GM23338 (cell line): ENCODE results near the gene PANK4. TPM values are rescaled to one million over a fixed set of nuclear protein-coding genes. Genes with fewer than 3 reads are reported as not detected.

Experiments used
- ATAC-seq: fragments of 200-7000 bp; cut with Tn5 transposase; 3 replicates; pipeline ENCODE4 v1.9.1; 2020
- DNase-seq: peaks from one replicate; pipeline ENCODE4 v3.0.0-alpha.2; 2015; ENCODE audit warnings: low spot score
- H2AFZ ChIP-seq: fragments of 200-600 bp; sonication (generic); 2 replicates; pipeline ENCODE4 v1.8.0; 2016; ENCODE audit warnings: antibody characterized with exemption, mild to moderate bottlenecking, moderate library complexity
- H3F3A ChIP-seq: fragments of 200-600 bp; sonication (generic); replicated peaks from 2 replicates; pipeline ENCODE4 v1.8.0; 2017; ENCODE audit warnings: antibody characterized with exemption, mixed run types, low read depth
- H3K27ac ChIP-seq: fragments of 200-600 bp; sonication (generic); 2 replicates; pipeline ENCODE4 v1.6.1; 2016; ENCODE audit warnings: low read depth
- H3K27me3 ChIP-seq: fragments of 200-600 bp; sonication (generic); 2 replicates; pipeline ENCODE4 v1.8.0; 2016; ENCODE audit warnings: mild to moderate bottlenecking, mixed run types, moderate library complexity; ENCODE audit not compliant: insufficient read depth
- H3K36me3 ChIP-seq: fragments of 200-600 bp; sonication (generic); 2 replicates; pipeline ENCODE4 v1.8.0; 2016; ENCODE audit warnings: mild to moderate bottlenecking; ENCODE audit not compliant: insufficient read depth
- H3K4me1 ChIP-seq: fragments of 200-600 bp; sonication (generic); 2 replicates; pipeline ENCODE4 v1.8.0; 2016; ENCODE audit warnings: mild to moderate bottlenecking, moderate library complexity; ENCODE audit not compliant: insufficient read depth
- H3K4me2 ChIP-seq: fragments of 200-600 bp; sonication (generic); 2 replicates; pipeline ENCODE4 v1.7.1; 2017; ENCODE audit warnings: mixed run types
- H3K4me3 ChIP-seq: fragments of 200-600 bp; sonication (generic); 2 replicates; pipeline ENCODE4 v1.6.1; 2016; ENCODE audit warnings: mixed run types
- H3K79me2 ChIP-seq: fragments of 200-600 bp; sonication (generic); replicated peaks from 2 replicates; pipeline ENCODE4 v1.8.0; 2017; ENCODE audit warnings: mild to moderate bottlenecking; ENCODE audit not compliant: insufficient read depth
- H3K9me2 ChIP-seq: fragments of 200-600 bp; sonication (generic); 2 replicates; pipeline ENCODE4 v1.8.0; 2017; ENCODE audit not compliant: insufficient read depth
- H4K20me1 ChIP-seq: fragments of 200-600 bp; sonication (generic); replicated peaks from 2 replicates; pipeline ENCODE4 v1.8.0; 2017; ENCODE audit warnings: mild to moderate bottlenecking; ENCODE audit not compliant: insufficient read depth
- H3K27ac Mint-ChIP-seq: 2 replicates; pipeline ENCODE4 v1.8.0; 2020; ENCODE audit warnings: inconsistent platforms, mild to moderate bottlenecking, moderate library complexity, mixed read lengths
- H3K27me3 Mint-ChIP-seq: 3 replicates; pipeline ENCODE4 v1.8.0; 2022; ENCODE audit warnings: low read depth, mild to moderate bottlenecking, moderate library complexity, mixed read lengths, inconsistent platforms; ENCODE audit not compliant: insufficient read depth, poor library complexity
- H3K36me3 Mint-ChIP-seq: 3 replicates; pipeline ENCODE4 v1.8.0; 2021; ENCODE audit warnings: low read depth, mild to moderate bottlenecking, inconsistent platforms, moderate library complexity, mixed read lengths
- H3K4me1 Mint-ChIP-seq: 3 replicates; pipeline ENCODE4 v1.8.0; 2020; ENCODE audit warnings: mild to moderate bottlenecking, inconsistent platforms, mixed read lengths
- H3K4me3 Mint-ChIP-seq: 3 replicates; pipeline ENCODE4 v1.8.0; 2021; ENCODE audit warnings: moderate library complexity, mild to moderate bottlenecking, inconsistent platforms, mixed read lengths
- H3K9me3 Mint-ChIP-seq: 3 replicates; pipeline ENCODE4 v1.8.0; 2020; ENCODE audit warnings: moderate library complexity, mild to moderate bottlenecking, inconsistent platforms, mixed read lengths
- CREB1 ChIP-seq: fragments of 250-450 bp; sonication (Bioruptor Pico); IDR thresholded peaks from 2 replicates; pipeline ENCODE4 v1.5.0; 2020; ENCODE audit warnings: low read depth, mild to moderate bottlenecking, moderate library complexity
- CTCF ChIP-seq, 2 experiments: fragments of 200-600 bp in 1 of 2; sonication (generic) in 1 of 2; conservative IDR thresholded peaks; 2 replicates each; pipeline versions ENCODE4 v1.5.1 to v1.6.1; 2016 to 2017; ENCODE audit warnings: antibody characterized with exemption in 2 of 2, low read depth in 2 of 2, mild to moderate bottlenecking in 2 of 2, moderate library complexity in 1 of 2
- ETS1 ChIP-seq: IDR thresholded peaks from 2 replicates; pipeline ENCODE4 v1.6.1; 2016; ENCODE audit warnings: antibody characterized with exemption
- EZH2 ChIP-seq: fragments of 200-600 bp; sonication (generic); IDR thresholded peaks from one replicate; pipeline ENCODE4 v1.8.0; 2017; ENCODE audit warnings: antibody characterized with exemption, mild to moderate bottlenecking, low read depth; ENCODE audit not compliant: unreplicated experiment
- EZH2phosphoT487 ChIP-seq: fragments of 200-600 bp; sonication (generic); IDR thresholded peaks from one replicate; pipeline ENCODE4 v1.8.1; 2018; ENCODE audit warnings: antibody characterized with exemption; ENCODE audit not compliant: unreplicated experiment
- JUNB ChIP-seq: IDR thresholded peaks from one replicate; pipeline ENCODE4 v1.6.1; 2016; ENCODE audit warnings: antibody characterized with exemption; ENCODE audit not compliant: unreplicated experiment
- NANOG ChIP-seq: IDR thresholded peaks from 2 replicates; pipeline ENCODE4 v1.6.1; 2016; ENCODE audit warnings: antibody characterized with exemption, borderline replicate concordance
- POLR2AphosphoS5 ChIP-seq: IDR thresholded peaks from 2 replicates; pipeline ENCODE4 v1.6.1; 2016; ENCODE audit warnings: antibody characterized with exemption, low read depth
- REST ChIP-seq: IDR thresholded peaks from one replicate; pipeline ENCODE4 v1.6.1; 2018; ENCODE audit warnings: antibody characterized with exemption; ENCODE audit not compliant: unreplicated experiment
- STAT1 ChIP-seq: IDR thresholded peaks from one replicate; pipeline ENCODE4 v1.6.1; 2016; ENCODE audit warnings: antibody characterized with exemption; ENCODE audit not compliant: unreplicated experiment
- ZNF331 ChIP-seq: fragments of 250-450 bp; sonication (Bioruptor Pico); IDR thresholded peaks from 2 replicates; pipeline ENCODE4 v1.5.0; 2020; ENCODE audit warnings: low read depth, mild to moderate bottlenecking, moderate library complexity
- ZNF462 ChIP-seq: fragments of 250-450 bp; sonication (Bioruptor Pico); IDR thresholded peaks from 2 replicates; pipeline ENCODE4 v1.5.0; 2020; ENCODE audit warnings: mild to moderate bottlenecking, moderate library complexity
- polyA plus RNA-seq: library from polyadenylated mRNA; unstranded; fragments of >200 nt; fragmentation: Nextera tagmentation; extraction: Ambion mirVana; gene quantifications from 2 replicates; pipeline ENCODE4 v1.2.1, GENCODE V29; 2016
- total RNA-seq: library from RNA; depleted of rRNA; stranded (reverse); fragments of >200 nt; shearing (Covaris generic); gene quantifications from 2 replicates; pipeline ENCODE4 v1.2.3, GENCODE V29; 2014

PANK4 gene
- total and polyA plus RNA-seq, 2 experiments from 2014 or later, result 25.8 to 43.7 TPM

- Mint-ChIP-seq H3K27ac (no peak overlapping the region), H3K36me3 (no peaks in the 10 kb centered on the region; the same call in 2 of the 3 replicates), H3K4me1 (peaks cover 35% of the 10 kb centered on the region), H3K27me3 (peaks cover 56% of the 10 kb centered on the region), H3K9me3 (no peaks in the 10 kb centered on the region), H3K4me3 (no peak overlapping the region)
- Histone ChIP-seq H3K9me2 (no peaks in the 10 kb centered on the region), H3K4me1 (peaks cover 19% of the 10 kb centered on the region), H3K36me3 (no peaks in the 10 kb centered on the region), H4K20me1 (peaks cover 27% of the 10 kb centered on the region), H3K4me2 (no peak overlapping the region), H3K27me3 (peaks cover 55% of the 10 kb centered on the region), H2AFZ (no peak overlapping the region), H3K4me3 (no peak overlapping the region), H3F3A (no peaks in the 10 kb centered on the region), H3K79me2 (peaks cover 30% of the 10 kb centered on the region), H3K27ac (no peak overlapping the region)
- ATAC-seq (no peak), DNase-seq (no peak)
- TF ChIP-seq EZH2, result no peak
- no peak for TF ChIP-seq CREB1 (CRISPR knock-in tag)
- no peak for TF ChIP-seq NANOG
- TF ChIP-seq ETS1, result no peak
- no peak for TF ChIP-seq EZH2phosphoT487
- TF ChIP-seq ZNF462 (CRISPR knock-in tag), result no peak
- no peak for TF ChIP-seq JUNB
- no peak for TF ChIP-seq ZNF331 (CRISPR knock-in tag)
- no peak for TF ChIP-seq CTCF (conservative IDR thresholded peaks at IDR 0.05; ENCODE audit: low read depth in 2 of 2)
- no peak for TF ChIP-seq STAT1
- TF ChIP-seq POLR2AphosphoS5, result no peak
- no peak for TF ChIP-seq REST
These were observed 1.6 kb upstream of the PANK4 start for GRCh38 chr1:2528016-2528415.
